OCI-LY1 (cell line): ENCODE results near the gene GDF15.

Source experiments
- CTCF ChIP-seq: fragments of 200-600 bp; sonication (generic), shearing (Covaris generic); IDR thresholded peaks from 2 replicates; pipeline ENCODE4 v1.5.1; 2017; ENCODE audit warnings: mild to moderate bottlenecking, antibody characterized with exemption, low read length, moderate library complexity, mixed read lengths
- EZH2 ChIP-seq: fragments of 200-600 bp; sonication (generic), shearing (Covaris generic); IDR thresholded peaks from 2 replicates; pipeline ENCODE4 v1.8.0; 2017; ENCODE audit warnings: borderline replicate concordance, mixed run types, mild to moderate bottlenecking, antibody characterized with exemption, low read length, moderate library complexity, mixed read lengths

- TF ChIP-seq CTCF (no peak), EZH2 (no peak)
These were observed 46.5 kb downstream of the GDF15 start for GRCh38 chr19:18432275-18433014.
